ENCODE results near the gene MVD. TPM values are rescaled to one million over a fixed set of nuclear protein-coding genes. Genes with fewer than 3 reads are reported as not detected.

MVD gene
- total and polyA plus RNA-seq, 8 donors, result 24.3 to 154 (median 36.3) TPM

DNA sequence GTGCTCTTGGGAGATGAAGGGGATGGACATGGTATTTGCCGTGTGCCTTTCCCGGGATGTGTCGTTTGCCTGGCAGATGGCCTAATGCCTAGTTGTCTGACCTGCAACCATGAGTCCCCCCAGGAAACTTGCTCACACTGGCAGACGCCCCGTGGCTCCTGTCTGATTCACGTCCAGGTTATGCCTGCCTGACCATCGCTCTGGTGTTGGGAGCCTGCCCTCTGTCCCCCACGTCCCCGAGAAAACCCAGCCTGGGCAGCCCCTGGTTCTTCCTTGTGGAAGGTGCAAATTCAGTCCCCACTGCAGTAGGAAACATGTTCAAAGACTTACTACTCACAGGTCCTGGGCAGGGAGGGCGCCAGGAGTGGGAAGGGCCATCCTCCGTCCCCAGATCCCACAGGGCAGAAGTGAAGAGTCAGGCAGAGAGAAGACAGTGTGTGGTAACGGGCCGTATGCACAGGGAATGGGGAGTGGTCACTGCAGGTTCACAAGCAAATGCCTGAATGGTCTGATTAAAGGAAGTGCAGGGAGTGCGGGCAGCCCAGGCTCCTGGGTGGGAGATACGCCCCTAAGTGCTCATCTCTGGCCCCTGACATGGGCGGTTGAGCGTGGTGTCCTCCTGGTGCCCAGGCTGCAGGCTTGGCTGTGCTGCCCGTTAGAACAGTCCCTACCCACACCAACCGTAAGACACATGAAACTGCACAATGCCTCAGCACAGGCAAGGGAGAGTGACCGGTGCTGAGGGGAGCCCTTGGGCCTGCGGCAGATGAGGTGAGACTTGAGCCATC, 27.6 kb upstream of the MVD start:
- intact Hi-C loops (cut with DNase I), result no loop called here
- Histone ChIP-seq H3K9me3 (no peaks in the 10 kb centered on the region), H3K27ac (no peak overlapping the region), H3K4me3 (no peak overlapping the region), H3K27me3 (peaks cover 0 to 59% of the 10 kb centered on the region in 2 donors), H3K4me1 (peaks cover 10 to 41% of the 10 kb centered on the region in 2 donors), H3K36me3 (peaks cover 0 to 6% of the 10 kb centered on the region in 2 donors)
- DNase-seq, result no peak
- no peak for ATAC-seq
- TF ChIP-seq, protein P1, sequence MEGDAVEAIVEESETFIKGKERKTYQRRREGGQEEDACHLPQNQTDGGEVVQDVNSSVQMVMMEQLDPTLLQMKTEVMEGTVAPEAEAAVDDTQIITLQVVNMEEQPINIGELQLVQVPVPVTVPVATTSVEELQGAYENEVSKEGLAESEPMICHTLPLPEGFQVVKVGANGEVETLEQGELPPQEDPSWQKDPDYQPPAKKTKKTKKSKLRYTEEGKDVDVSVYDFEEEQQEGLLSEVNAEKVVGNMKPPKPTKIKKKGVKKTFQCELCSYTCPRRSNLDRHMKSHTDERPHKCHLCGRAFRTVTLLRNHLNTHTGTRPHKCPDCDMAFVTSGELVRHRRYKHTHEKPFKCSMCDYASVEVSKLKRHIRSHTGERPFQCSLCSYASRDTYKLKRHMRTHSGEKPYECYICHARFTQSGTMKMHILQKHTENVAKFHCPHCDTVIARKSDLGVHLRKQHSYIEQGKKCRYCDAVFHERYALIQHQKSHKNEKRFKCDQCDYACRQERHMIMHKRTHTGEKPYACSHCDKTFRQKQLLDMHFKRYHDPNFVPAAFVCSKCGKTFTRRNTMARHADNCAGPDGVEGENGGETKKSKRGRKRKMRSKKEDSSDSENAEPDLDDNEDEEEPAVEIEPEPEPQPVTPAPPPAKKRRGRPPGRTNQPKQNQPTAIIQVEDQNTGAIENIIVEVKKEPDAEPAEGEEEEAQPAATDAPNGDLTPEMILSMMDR (IDR thresholded peaks at IDR 0.05), result no peak

DNA sequence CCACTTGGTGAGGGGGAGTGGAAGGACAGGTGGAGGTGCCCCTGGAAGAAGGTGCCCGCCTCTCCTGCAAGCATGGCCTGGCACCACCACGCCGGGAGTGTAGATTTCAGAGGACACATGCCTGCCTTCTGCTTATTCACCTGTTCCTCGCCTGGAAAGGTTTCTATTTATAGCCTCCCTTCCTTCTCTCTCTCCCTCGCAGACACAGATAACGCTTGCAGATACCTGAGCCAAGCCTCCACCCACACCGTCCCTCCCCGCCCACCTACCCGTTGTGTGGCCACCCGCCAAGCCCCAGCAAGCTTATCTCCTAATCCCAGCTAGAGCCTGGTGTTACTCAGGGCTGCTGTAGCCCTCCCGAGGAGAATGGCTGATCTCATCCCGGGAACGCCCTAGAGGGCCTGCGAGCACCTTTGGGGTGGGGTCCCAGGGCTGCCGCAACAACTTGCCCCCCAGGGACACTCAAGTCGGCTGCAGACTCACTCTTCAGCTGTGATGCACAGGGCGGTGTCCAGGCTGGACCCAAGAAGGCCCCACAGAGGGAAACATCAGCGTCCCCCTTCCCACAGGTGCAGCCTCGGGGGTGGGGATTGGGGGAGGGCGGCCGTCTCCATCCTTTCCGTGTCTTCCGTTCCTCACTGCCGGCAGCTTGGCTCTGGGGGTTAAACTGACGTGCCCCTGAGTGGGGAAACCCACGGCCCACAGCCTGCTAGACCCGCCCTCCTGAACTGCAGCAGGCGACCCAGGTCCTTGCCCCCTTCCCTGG, 25.3 kb upstream of the MVD start:
- DNase-seq (peak in 2 of 4 donors; percentile 57 to 70), ATAC-seq (peak; percentile 5)
- TF ChIP-seq, protein P1 (IDR thresholded peaks at IDR 0.05), result no peak
- intact Hi-C loops (cut with DNase I), result no loop called here
- Histone ChIP-seq H3K27ac (no peak overlapping the region), H3K4me1 (peaks cover 14 to 55% of the 10 kb centered on the region in 2 donors), H3K36me3 (no peaks in the 10 kb centered on the region), H3K4me3 (no peak overlapping the region), H3K9me3 (no peaks in the 10 kb centered on the region), H3K27me3 (peaks cover 0 to 81% of the 10 kb centered on the region in 2 donors)

DNA sequence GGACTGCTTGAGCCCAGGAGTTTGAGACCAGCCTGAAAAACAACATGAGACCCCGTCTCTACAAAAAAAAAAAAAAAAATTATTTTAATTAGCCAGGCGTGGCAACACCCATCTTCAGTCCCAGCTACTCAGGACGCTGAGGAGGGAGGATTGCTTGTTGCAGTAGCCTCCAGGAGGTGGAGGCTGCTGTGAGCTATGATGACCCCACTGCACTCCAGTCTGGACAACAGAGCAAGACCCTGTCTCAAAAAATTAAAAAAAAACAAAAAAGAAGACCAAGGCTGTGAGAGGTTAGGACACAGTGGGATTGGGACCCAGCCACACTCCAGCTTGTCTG, 24.8 kb upstream of the MVD start:
- TF ChIP-seq, protein P1 (IDR thresholded peaks at IDR 0.05), result no peak
- Histone ChIP-seq H3K27ac (no peak overlapping the region), H3K4me3 (no peak overlapping the region), H3K9me3 (no peaks in the 10 kb centered on the region), H3K27me3 (peaks cover 0 to 86% of the 10 kb centered on the region in 2 donors), H3K36me3 (no peaks in the 10 kb centered on the region), H3K4me1 (peaks cover 14 to 53% of the 10 kb centered on the region in 2 donors)
- DNase-seq (no peak), ATAC-seq (no peak)
- intact Hi-C loops (cut with DNase I), result no loop called here

DNA sequence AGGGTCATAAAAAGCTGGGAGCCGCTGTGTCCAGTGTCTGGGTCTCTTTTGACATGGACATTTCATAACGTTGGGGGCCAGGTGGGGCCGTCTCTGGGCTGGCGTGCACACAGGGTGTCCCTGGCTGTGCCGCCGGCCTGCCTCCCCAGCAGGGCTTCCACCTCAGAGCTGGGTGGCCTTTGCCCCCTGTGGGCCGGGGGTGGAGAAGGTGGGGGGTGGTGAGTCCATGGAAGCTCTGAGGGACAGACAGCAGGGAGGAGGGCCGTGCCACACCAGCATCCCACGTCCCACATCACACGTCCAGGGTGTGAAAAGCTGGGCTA, 24.3 kb upstream of the MVD start:
- Histone ChIP-seq H3K9me3 (no peaks in the 10 kb centered on the region), H3K27me3 (peaks cover 0 to 88% of the 10 kb centered on the region in 2 donors), H3K4me3 (no peak overlapping the region), H3K4me1 (peaks cover 14 to 51% of the 10 kb centered on the region in 2 donors), H3K27ac (no peak overlapping the region), H3K36me3 (no peaks in the 10 kb centered on the region)
- intact Hi-C loops (cut with DNase I), result no loop called here
- no peak for DNase-seq
- no peak for ATAC-seq
- TF ChIP-seq, protein P1 (IDR thresholded peaks at IDR 0.05), result no peak

All from left lung (tissue), 10 donors.